NCI-H345 treated with DMSO at 0.1 percent for 48 hours (cell line): ENCODE results near the gene EIF2A.
A peak's percentile ranks its signal among the peaks of the same experiment; 100 is the strongest.
"Not testable (repeated sequence)": the region's sequence is repeated elsewhere in the genome, so short reads cannot be mapped to it uniquely, and the experiment has no call there.

Experiments used
- DNase-seq: peaks from one replicate; lab custom pipeline; 2025; ENCODE audit not compliant: unreplicated experiment; lab: John Stamatoyannopoulos, UW

Gene EIF2A

DNA sequence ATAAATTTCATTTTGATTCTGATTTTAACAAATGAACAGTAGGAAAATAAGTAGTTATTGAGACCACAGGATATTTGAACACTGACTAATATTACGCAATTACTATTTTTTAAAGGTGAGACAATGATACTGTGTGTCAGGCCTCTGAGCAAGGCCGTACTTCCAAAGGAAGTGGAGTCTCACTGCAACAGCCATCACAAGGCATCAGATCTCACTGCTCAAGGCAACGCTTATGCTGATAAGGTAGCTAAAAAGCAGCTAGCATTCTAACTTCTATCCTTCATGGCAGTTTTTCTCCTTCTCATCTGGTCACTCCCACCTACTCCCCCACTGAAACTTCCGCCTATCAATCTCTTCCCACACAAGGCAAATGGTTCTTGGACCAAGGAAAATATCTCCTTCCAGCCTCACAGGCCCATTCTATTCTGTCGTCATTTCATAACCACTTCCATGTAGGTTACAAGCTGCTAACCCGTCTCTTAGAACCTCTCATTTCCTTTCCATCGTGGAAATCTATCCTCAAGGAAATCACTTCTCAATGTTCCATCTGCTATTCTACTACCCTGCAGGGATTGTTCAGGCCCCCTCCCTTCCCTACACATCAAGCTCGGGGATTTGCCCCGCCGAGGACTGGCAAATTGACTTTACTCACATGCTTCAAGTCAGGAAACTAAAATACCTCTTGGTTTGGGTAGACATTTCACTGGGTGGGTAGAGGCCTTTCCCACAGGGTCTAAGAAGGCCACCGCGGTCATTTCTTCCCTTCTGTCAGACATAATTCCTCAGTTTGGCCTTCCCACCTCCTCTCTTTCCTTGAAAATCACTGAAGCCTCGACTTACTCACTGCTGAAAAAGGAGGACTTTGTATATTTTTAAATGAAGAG lies 54.3 kb downstream of the EIF2A start:
- DNase-seq = not testable (repeated sequence)

DNA sequence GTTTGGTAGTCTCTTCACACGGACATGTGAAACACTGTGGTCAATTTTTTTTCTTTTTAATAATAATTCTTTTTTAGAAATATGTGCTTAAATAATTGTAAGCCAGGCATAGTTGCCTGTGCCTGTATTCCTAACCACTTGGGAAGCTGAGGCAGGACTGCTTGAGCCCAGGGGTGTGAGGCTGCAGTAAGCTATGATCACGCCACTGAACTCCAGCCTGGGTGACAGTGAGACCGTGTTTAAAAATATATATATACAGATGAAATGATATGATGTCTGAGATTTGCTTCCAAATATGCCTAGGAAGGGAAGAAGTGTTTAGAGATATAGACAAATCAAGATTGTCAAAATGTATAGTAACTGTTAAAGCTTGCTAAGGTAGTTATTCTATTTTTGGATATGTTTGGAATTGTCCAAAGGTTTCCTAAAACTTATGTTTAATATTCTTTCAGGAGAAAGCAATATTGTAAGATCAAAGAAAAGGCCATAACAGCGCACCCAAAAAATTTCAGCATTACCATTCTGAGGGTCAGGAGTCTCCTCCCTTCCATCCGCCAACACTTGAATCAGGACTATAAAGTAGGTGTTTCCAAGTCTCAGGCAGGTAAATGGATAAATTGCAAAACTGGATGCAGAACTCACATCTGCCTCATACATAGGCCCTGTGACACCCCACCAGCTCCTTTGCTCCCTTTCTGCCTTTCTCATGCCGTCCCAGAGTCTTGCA lies 56.0 kb downstream of the EIF2A start:
- DNase-seq = no peak

DNA sequence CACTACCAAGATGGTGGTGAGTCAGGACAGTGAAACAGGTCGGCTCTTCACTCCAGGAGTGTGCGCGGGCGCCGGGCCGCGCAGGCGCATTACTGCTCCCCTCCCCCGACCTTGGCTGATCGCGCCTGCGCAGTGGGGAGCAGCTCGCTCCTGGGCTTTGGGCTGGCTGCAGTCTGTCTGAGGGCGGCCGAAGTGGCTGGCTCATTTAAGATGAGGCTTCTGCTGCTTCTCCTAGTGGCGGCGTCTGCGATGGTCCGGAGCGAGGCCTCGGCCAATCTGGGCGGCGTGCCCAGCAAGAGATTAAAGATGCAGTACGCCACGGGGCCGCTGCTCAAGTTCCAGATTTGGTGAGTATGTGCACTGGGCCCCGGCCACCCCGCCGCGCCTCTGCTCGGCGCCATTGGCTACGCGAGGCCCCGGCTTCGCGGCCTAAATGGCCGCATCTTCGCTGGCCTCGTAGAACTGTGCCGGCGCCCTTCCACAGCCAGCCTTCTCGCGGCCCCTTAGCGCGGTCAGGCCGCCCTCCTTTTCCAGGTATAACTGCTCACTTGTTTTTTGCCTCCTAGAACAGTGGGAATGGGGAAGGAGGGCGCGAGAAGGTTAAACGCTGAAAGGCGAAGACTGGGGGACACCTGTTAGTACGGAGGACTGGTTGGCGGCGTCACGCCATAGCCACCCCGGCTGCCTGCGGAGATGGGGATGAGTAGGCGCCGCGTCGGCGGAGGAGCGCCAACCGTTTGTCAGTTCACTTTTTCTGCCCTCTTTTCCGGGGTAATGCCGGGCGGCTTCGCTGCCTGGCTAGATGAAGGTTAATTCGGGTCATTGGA lies 56.8 kb downstream of the EIF2A start, which contains the start of gene SELENOT:
Gene SELENOT, plus strand, starts transcription at position 169 of the 827 bp plus-strand sequence. Its CDS starts 42 bp downstream, at position 211.
- DNase-seq = peak; percentile 82

DNA sequence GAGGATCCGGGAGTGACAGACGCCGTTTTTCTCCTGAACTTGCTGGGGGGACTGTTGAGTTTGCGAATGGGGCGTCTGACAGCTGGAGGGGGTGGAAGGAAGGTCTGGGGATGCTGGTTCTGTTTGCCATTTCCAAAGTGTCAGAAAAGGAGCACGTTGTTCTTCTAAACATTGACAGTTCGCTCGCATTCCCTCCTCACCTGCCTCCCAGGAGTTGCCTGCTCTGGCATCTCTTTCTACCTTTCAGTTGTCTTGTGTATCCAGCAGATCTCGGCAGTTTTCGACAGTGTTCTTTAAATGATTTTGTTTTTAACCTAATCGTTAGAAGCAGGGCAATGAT lies 57.4 kb downstream of the EIF2A start:
- no peak for DNase-seq

DNA sequence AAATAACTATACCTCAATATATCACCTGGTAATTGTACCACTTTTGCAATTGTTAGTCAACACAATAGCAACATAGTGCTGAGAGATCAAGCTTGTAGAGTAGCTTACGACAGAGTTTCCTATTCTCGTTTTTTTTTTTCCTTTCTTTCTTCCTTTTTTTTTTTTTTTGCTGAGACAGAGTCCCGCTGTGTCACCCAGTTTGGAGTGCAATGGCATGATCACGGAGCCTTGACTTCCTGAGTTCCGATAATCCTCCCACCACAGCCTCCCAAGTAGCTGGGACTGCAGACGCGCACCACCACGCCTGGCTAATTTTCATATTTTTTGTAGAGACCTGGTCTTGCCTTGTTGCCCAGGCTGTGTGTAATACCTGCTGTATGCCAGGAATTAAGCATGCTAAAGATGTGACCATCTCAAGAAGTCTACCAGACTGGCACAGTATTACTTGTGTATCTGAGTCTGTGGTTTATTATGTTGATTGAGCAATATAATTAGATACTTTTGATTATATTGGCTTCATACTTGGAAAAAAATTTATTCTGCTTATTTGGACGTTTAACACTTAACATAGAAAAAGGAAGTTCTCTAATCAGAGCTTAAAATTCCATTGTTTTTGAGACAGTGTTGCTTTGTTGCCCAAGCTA lies 59.5 kb downstream of the EIF2A start:
- DNase-seq = no peak

DNA sequence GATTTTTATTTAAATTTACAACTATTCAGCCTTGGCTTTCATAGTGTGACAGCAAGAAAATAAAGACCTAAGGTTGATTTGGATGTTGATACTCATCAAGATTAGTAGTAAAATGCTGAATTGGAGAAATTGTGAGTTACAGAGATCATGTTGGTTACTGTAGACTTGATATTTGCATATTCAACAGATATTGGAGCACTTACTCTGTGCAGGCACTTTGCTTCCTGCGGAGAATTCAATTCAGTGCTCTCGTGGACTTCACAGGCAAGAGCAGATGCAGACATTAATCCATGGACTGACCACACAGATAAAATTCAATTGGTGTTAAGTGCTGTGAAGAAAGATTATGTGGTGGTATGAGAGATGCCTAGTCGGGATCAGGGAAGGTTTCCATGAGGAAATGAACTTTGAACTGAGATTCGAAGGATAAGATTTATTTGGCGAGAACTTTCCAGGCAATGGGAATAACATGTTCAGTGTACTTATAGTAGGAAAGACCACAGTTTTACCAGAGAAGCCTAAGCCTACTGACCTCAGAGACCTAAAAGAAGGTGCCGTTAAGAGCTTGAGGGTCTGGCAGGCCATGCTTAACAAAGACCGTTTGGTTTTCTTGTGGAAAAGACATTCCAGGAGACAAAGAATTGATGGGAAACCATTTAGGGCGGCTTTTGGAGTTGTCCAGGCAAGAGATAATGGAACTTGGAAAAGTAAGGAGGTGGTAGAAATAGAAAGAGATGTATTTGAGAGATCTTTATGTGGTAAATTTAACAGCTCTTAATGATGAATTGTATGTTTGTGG lies 60.9 kb downstream of the EIF2A start:
- DNase-seq = no peak

DNA sequence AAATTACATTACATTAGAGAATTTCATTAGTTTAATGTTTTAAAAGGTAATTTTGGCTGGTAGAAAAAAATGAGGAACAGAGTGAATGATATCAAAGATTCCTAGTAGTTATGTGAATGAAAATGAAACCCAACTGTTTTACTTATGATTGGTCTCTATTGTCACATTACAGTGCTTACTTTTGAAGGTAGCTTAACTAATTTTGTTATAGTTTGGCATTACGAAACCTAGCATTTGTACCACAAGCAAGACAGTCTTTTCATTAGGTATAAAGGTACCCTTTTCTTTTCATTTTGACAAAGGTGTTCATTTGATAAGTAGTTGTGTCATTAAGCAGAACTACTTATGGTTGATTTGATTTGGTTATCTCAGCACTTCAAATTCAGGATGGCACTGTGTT lies 63.4 kb downstream of the EIF2A start:
- DNase-seq = no peak

DNA sequence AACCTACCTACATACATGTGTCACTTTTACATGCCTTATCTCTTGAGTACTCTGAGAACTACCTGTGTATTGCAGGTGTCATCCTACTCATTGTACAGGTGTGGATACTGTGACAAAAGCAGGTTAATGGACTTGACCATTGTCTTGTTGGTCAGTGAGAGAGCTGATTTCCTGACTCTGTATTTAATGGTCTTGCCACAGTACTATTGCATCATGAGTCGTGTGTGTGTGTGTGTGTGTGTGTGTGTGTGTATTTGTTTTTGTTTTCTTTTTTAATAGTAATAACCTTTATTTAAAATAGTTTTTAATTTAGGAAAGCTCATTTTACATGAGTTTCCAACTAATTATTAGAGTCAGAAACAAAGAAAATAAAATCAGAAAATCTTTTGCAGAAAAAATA lies 64.2 kb downstream of the EIF2A start:
- DNase-seq = no peak

DNA sequence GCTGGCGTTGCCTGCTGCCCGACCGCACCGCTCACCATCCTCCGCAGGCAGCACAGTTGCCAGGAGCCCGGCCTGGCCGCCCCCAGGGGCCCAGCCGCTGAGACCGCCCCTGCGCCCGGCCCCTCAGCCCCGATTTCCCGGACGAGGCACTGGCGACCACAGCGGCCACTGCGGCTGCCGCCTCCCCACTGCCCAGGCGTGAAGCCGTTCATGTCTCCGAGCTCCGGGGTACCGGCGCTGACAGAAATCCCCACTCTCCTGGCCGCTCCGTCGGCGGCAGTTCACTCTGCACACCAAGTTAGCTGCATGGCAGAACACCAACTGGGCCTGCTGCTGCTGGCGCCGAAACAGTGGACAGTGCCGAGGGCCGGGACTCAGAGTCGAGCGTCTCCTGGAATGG lies 65.1 kb downstream of the EIF2A start:
- no peak for DNase-seq

DNA sequence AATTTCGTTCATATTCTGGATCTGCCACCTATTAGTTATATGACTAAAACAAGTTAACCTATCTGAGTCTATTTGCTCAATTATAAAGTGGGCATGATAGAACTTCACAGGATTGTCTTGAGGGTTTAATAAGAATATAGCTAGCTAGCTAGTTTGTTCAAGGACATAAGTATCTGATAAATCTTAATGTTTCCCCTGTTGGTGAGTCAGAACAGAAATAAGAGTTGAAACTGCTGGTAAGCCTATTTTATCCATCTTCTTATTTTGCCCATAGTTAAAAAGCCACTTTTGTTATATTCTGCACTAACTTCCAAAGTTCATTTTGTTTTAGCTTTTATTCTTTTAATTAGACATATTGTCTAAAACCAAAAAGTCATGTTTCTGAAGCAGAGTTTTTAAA lies 65.9 kb downstream of the EIF2A start:
- DNase-seq = no peak

DNA sequence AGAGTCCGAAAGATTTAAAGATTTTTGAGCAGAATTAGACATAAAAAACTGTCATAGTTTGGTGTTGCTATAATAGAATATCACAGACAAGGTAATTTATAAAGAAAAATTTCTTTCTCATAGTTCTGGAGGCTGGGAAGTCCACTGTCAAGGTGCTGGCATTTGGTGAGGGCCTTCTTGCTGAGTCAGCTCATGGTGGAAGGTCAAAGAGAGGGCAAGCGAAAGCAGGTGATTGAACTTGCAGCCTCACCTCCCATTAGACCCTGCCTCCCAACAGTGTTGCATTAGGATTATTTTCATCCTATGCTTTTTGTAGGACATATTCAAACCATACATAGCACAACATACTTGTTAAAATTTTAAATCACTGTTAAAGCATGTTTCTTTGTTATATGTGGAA lies 66.4 kb downstream of the EIF2A start:
- DNase-seq = no peak

DNA sequence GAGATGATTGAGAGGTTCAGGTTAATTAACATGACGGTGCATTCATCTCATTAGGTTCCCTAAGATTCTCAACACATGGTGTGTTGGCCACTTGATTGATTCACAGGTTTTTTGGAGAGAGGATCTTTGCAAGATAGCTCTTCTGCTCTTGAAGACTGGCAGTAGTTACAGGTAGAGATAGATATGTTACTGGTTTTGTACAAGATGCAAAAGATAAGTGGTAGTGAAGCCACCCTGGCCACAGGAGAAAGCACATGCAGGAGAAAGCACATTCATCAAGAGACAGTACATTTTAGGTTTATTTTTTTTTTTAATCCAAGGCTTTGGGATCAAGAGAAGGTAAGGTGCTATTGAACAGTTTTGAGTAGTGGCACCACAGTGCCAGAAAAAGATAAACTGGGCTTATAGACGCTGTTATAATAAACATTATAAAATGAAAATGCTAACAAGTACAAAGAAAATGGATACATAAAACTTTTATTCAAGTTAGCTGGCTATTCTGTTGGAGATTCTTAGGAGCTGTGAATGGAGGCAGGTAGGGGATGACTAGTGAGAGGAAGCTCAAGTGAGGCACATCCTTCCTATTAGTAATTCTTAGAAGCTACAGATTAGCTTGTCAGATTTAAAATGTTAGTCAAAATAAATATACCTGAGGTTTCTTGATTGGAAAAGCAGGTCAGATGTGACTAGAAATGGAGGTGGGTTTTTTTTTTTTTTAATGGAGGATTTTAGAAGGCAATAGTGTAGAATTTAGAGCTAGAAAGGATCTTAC lies 67.3 kb downstream of the EIF2A start:
- no peak for DNase-seq

DNA sequence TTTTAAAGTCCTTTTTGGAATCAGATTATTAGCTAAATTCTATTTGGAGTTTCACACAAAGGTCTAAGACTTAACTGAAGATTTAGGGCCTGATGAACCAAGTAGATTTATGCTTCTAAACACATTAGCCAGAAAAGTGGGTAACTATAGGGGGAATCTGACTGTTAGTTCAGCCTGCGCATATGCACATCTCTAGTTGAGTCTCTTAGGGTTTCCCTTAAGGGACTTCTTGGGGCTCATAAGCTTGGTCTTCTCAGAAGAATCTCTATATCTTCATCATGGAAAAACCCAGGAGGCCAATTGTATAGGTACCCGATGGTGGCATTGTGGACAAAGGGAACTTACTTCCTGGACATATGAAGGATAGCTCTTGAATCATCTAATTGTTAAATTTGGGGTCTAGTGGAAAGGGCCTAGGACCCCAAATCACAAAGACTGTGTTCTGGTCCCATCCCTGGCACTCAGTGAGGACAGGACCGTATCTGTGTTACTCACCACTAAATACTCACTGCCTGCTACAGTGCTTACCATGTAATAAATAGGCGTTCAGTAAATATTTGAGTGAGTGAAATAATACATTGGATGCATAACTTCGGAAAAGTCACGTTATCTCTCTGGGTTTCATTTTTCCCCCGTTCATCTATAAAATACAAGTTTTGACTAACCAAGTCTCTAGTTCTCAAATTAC lies 73.6 kb downstream of the EIF2A start:
- no peak for DNase-seq

DNA sequence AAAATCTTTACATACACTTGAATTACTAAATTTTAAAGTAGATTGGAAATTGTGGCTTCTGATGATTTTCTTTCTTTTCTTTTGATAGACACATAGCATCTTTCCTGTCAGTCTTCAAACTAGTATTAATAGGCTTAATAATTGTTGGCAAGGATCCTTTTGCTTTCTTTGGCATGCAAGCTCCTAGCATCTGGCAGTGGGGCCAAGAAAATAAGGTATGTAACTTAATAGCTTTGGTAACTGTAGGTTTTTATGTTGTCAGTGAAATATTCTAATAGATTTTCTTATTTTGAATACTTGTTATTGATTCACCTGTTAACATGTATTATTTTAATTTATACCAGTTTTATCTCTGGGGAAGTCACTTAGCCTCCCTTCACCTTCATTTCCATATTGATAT lies 76.4 kb downstream of the EIF2A start:
- not testable (repeated sequence) for DNase-seq

DNA sequence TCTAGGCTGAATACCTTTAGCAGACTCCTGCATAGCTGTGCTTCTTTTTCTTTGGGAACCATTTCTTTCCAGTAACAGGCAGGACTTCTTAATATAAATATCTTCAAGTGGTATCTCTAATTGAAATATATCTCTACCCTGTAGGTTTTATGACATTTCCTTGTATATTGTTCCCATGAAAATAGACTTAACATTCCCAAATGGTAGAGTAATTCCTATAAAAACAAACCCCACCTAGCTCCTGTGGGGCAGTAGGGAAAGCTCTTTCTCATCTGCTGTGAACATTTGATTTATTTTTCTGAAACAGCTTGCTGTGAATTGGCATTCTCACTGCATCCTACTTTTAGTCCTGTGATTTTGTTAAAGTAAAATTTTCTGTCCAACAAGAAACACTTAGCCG lies 77.4 kb downstream of the EIF2A start:
- no peak for DNase-seq

DNA sequence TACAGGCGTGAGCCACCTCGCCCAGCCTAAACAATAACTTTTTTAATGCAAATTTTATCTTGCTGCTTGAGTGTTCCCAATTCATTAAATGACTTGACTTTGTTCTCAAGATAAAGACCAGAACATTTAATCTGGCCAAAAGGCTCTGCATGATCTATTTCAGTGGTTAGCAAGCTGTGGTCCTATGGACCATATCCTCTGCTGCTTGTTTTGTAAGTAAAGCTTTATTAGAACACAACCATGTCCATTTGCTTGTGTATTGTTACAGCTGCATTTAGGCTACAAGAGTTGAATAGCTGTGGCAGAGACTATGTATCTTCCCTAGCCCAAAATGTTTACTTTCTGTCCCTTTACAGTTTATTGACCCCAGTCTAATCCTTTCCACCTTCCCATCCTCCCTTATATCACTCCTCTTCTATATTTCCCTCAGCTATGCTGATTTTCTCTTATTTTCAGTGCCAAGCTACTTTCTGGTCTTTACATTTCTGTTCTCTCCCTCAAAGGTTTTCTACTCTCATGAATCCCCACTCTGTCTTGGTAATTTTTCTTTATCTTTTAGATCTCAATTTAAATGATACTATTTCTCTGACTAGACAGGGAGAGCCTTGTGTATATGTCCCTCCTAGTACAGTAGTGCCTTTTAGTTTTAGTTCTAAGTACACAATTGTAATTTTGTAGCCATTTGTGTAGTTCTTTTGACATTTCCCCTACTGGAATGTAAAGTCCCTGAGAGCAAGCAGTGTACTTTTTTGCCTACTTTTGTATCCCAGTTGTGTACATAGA lies 79.8 kb downstream of the EIF2A start:
- no peak for DNase-seq

DNA sequence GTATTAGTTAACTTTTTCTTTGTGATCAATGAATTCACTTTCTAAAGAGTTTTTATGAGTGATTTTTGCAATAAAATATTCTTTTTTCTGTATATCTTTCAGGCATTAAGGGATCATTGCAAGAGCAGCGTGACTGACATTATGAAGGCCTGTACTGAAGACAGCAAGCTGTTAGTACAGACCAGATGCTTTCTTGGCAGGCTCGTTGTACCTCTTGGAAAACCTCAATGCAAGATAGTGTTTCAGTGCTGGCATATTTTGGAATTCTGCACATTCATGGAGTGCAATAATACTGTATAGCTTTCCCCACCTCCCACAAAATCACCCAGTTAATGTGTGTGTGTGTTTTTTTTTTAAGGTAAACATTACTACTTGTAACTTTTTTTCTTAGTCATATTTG lies 81.0 kb downstream of the EIF2A start:
- no peak for DNase-seq
